Superior temporal gyrus (tissue), 1 donor: ENCODE data around the gene RRH.

Experiments used
- DNase-seq: peaks from one replicate; pipeline ENCODE4 v3.0.0-alpha.2; 2016; ENCODE audit errors: extremely low spot score

Gene RRH

GRCh38 chr4:109887071-109887470 lies 59.3 kb downstream of the RRH start:
- no peak for DNase-seq

- DNase-seq: no peak
Measured at GRCh38 chr4:109890076-109890475, 62.3 kb downstream of the RRH start.
